Erythroblast (primary cell): ENCODE measurements around the gene SLC27A2.
"Not testable (repeated sequence)": the region's sequence is repeated elsewhere in the genome, so short reads cannot be mapped to it uniquely, and the experiment has no call there.

Experiments used
- DNase-seq, 2 experiments: peaks; one replicate each; lab custom pipeline; 2025; lab: John Stamatoyannopoulos, UW
- GATA1 ChIP-seq: IDR thresholded peaks from 2 replicates; pipeline ENCODE4 v1.6.1; 2011; ENCODE audit warnings: low read depth, mild to moderate bottlenecking, control low read depth, low read length, moderate library complexity
- POLR2A ChIP-seq: IDR thresholded peaks from 2 replicates; pipeline ENCODE4 v1.6.1; 2011; ENCODE audit warnings: mild to moderate bottlenecking, low read length

Gene SLC27A2

GRCh38 chr15:50176869-50177268 lies 5.1 kb upstream of the SLC27A2 start:
- DNase-seq: no peak
- no peak for TF ChIP-seq POLR2A
- no peak for TF ChIP-seq GATA1

GRCh38 chr15:50180091-50180490 lies 1.9 kb upstream of the SLC27A2 start:
- DNase-seq: no peak
- no peak for TF ChIP-seq GATA1
- TF ChIP-seq POLR2A: no peak

- DNase-seq: no peak
Observed at GRCh38 chr15:50180582-50180981, 1.4 kb upstream of the SLC27A2 start.

GRCh38 chr15:50181201-50181968 lies 611 bp upstream of the SLC27A2 start:
- no peak for DNase-seq
- TF ChIP-seq GATA1 (no peak), POLR2A (no peak)

More at GRCh38 chr15:50180582-50180981, 1.4 kb upstream of the SLC27A2 start:
- TF ChIP-seq GATA1 (no peak), POLR2A (no peak)

- TF ChIP-seq POLR2A: peak; percentile 31
- TF ChIP-seq GATA1: no peak
- DNase-seq: peak; percentile 75 to 76
Observed at GRCh38 chr15:50182219-50183013, 420 bp downstream of the SLC27A2 start.

- no peak for TF ChIP-seq GATA1
- TF ChIP-seq POLR2A: no peak
- peak; percentile 23 to 32 for DNase-seq
Observed at GRCh38 chr15:50183112-50183794, 1.3 kb downstream of the SLC27A2 start.

- DNase-seq: no peak
- TF ChIP-seq GATA1: no peak
Observed at GRCh38 chr15:50184863-50185504, 3.0 kb downstream of the SLC27A2 start.

GRCh38 chr15:50186090-50186489 lies 4.1 kb downstream of the SLC27A2 start:
- TF ChIP-seq POLR2A: no peak
- TF ChIP-seq GATA1: no peak

GRCh38 chr15:50186752-50187151 lies 4.8 kb downstream of the SLC27A2 start:
- TF ChIP-seq GATA1 (no peak), POLR2A (no peak)
- no peak for DNase-seq

More at GRCh38 chr15:50186090-50186489, 4.1 kb downstream of the SLC27A2 start:
- DNase-seq: no peak

- no peak for DNase-seq
- no peak for TF ChIP-seq POLR2A
- TF ChIP-seq GATA1: no peak
Observed at GRCh38 chr15:50187525-50187924, 5.5 kb downstream of the SLC27A2 start.

- TF ChIP-seq POLR2A: no peak
- TF ChIP-seq GATA1: no peak
Observed at GRCh38 chr15:50187997-50188396, 6.0 kb downstream of the SLC27A2 start.

GRCh38 chr15:50188793-50189192 lies 6.8 kb downstream of the SLC27A2 start:
- DNase-seq: not testable (repeated sequence)

More at GRCh38 chr15:50187997-50188396, 6.0 kb downstream of the SLC27A2 start:
- DNase-seq: no peak

- no peak for TF ChIP-seq POLR2A
- no peak for TF ChIP-seq GATA1
- peak; percentile 16 to 50 for DNase-seq
Observed at GRCh38 chr15:50189633-50190032, 7.6 kb downstream of the SLC27A2 start.
